Measurements from ENCODE around the gene BIRC7. TPM values are rescaled to one million over a fixed set of nuclear protein-coding genes. Genes with fewer than 3 reads are reported as not detected.
"Not testable (repeated sequence)": the region's sequence is repeated elsewhere in the genome, so short reads cannot be mapped to it uniquely, and the experiment has no call there.

BIRC7 gene
- total RNA-seq, 4 donors from 2014 or later, result 0.49 to 3.0 (median 1.7) TPM

GRCh38 chr20:63218701-63219446, 16.8 kb upstream of the BIRC7 start:
- Histone ChIP-seq H3K4me1 (peaks cover 23% of the 10 kb centered on the region), H3K27ac (no peak overlapping the region), H3K36me3 (peaks cover 3% of the 10 kb centered on the region), H3K27me3 (peaks cover 5% of the 10 kb centered on the region), H3K4me3 (no peak overlapping the region), H3K9me3 (no peaks in the 10 kb centered on the region)
- DNase-seq (ENCODE audit: low spot score in 2 of 2), result no peak
- TF ChIP-seq POLR2A (IDR thresholded peaks at IDR 0.05) (no peak), EP300 (IDR thresholded peaks at IDR 0.05) (no peak), POLR2AphosphoS5 (IDR thresholded peaks at IDR 0.05) (no peak), CTCF (IDR thresholded peaks at IDR 0.05) (no peak)
- WGBS, result 76% methylated on average over 8 of the region's 13 CpGs

- Histone ChIP-seq H3K9me3 (no peaks in the 10 kb centered on the region), H3K36me3 (peaks cover under 1% of the 10 kb centered on the region), H3K4me3 (no peak overlapping the region), H3K27me3 (peaks cover 5% of the 10 kb centered on the region), H3K4me1 (peaks cover 18% of the 10 kb centered on the region), H3K27ac (no peak overlapping the region)
- DNase-seq (ENCODE audit: low spot score in 2 of 2), result no peak
- WGBS, result 56% methylated on average over 6 of the region's 8 CpGs
- no peak for TF ChIP-seq POLR2AphosphoS5 (IDR thresholded peaks at IDR 0.05)
- no peak for TF ChIP-seq CTCF (IDR thresholded peaks at IDR 0.05)
- TF ChIP-seq POLR2A (IDR thresholded peaks at IDR 0.05), result no peak
- no peak for TF ChIP-seq EP300 (IDR thresholded peaks at IDR 0.05)
Observed at GRCh38 chr20:63219447-63219821, 16.3 kb upstream of the BIRC7 start.

- WGBS, result 81% methylated on average over 20 of the region's 25 CpGs
- H3K9me3 ChIP-seq, result no peaks in the 10 kb centered on the region
- H3K27me3 ChIP-seq, result peaks cover 5% of the 10 kb centered on the region
- no peak overlapping the region for H3K4me3 ChIP-seq
- no peak for TF ChIP-seq EP300 (IDR thresholded peaks at IDR 0.05)
- no peak for TF ChIP-seq POLR2AphosphoS5 (IDR thresholded peaks at IDR 0.05)
- peaks cover 12% of the 10 kb centered on the region for H3K4me1 ChIP-seq
- H3K27ac ChIP-seq, result no peak overlapping the region
- no peaks in the 10 kb centered on the region for H3K36me3 ChIP-seq
- DNase-seq (ENCODE audit: low spot score in 2 of 2), result no peak
Observed at GRCh38 chr20:63219866-63220521, 15.7 kb upstream of the BIRC7 start.

- Histone ChIP-seq H3K4me3 (no peak overlapping the region), H3K27ac (no peak overlapping the region), H3K4me1 (peaks cover 8% of the 10 kb centered on the region), H3K9me3 (no peaks in the 10 kb centered on the region), H3K36me3 (no peaks in the 10 kb centered on the region), H3K27me3 (peaks cover 5% of the 10 kb centered on the region)
- WGBS, result 51% methylated on average over 7 of the region's 9 CpGs
- no peak for DNase-seq (ENCODE audit: low spot score in 2 of 2)
- no peak for TF ChIP-seq POLR2AphosphoS5 (IDR thresholded peaks at IDR 0.05)
- no peak for TF ChIP-seq EP300 (IDR thresholded peaks at IDR 0.05)
- TF ChIP-seq CTCF (IDR thresholded peaks at IDR 0.05), result no peak
- no peak for TF ChIP-seq POLR2A (IDR thresholded peaks at IDR 0.05)
Observed at GRCh38 chr20:63220696-63221399, 14.9 kb upstream of the BIRC7 start.

- not testable (repeated sequence) for H3K9me3 ChIP-seq; H3K36me3 ChIP-seq; H3K27me3 ChIP-seq; H3K4me1 ChIP-seq; H3K27ac ChIP-seq; DNase-seq (ENCODE audit: low spot score in 2 of 2); H3K4me3 ChIP-seq
- 65% methylated on average over 10 of the region's 12 CpGs for WGBS
Observed at GRCh38 chr20:63221400-63222053, 14.2 kb upstream of the BIRC7 start.

- peaks cover 5% of the 10 kb centered on the region for H3K27me3 ChIP-seq
- no peak overlapping the region for H3K4me3 ChIP-seq
- DNase-seq (ENCODE audit: low spot score in 2 of 2), result no peak
- H3K27ac ChIP-seq, result no peak overlapping the region
- no peaks in the 10 kb centered on the region for H3K36me3 ChIP-seq
- TF ChIP-seq POLR2AphosphoS5 (IDR thresholded peaks at IDR 0.05) (no peak), EP300 (IDR thresholded peaks at IDR 0.05) (no peak), POLR2A (IDR thresholded peaks at IDR 0.05) (no peak), CTCF (IDR thresholded peaks at IDR 0.05) (no peak)
- WGBS, result 61% methylated on average over 7 of the region's 7 CpGs
- no peaks in the 10 kb centered on the region for H3K9me3 ChIP-seq
- no peaks in the 10 kb centered on the region for H3K4me1 ChIP-seq
Observed at GRCh38 chr20:63222541-63222940, 13.2 kb upstream of the BIRC7 start.
